ENCODE results near the gene S100A16.
"Not testable (repeated sequence)": the region's sequence is repeated elsewhere in the genome, so short reads cannot be mapped to it uniquely, and the experiment has no call there.

S100A16 gene

GRCh38 chr1:153562021-153562420 lies 50.9 kb downstream of the S100A16 start:
- not testable (repeated sequence) for DNase-seq (ENCODE audit: low read depth)

GRCh38 chr1:153561466-153561985 lies 51.4 kb downstream of the S100A16 start:
- DNase-seq (ENCODE audit: low read depth) = no peak

- no peak for DNase-seq (ENCODE audit: low read depth)
These were observed 52.0 kb downstream of the S100A16 start for GRCh38 chr1:153560771-153561465.

DNA sequence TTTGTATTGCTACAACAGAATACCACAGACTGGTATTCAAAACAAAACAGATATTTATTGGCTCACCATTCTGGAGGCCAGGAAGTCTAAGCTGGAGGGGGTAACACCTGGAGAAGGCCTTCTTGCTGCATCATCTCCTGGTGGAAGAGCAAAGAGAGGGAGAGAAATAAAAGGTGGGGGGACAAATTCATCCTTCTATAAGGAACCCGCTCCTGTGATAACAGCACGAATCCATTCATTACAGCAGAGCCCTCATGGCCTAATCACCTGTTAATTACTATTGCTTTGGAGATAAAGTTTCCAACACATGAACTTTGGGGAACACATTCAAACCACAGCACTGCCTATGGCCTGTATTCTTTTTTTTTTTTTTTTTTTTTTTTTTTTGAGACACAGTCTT lies 52.7 kb downstream of the S100A16 start:
- no peak for DNase-seq (ENCODE audit: low read depth)

DNA sequence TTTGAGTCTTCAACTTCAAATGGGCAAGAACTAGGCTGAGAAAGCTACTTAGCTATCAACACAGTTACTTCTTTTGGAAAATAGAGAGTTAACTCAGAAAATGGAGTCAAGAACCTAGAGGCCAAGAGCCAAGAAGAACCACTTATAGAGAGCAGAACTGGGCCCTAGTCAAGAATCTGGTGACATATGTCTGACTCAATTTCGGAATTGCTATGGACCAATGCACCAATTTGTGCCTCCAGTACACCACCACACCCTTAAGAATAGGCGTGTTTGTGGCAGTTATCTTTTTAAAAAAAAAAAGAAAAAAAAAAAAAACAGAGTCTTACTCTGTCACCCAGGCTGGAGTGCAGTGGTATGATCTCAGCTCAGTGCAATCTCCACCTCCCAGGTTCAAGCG lies 55.1 kb downstream of the S100A16 start:
- no peak for DNase-seq (ENCODE audit: low read depth)
